DND-41 (cell line): ENCODE data around the gene SCT.

Experiments
- CTCF ChIP-seq: IDR thresholded peaks from 2 replicates; pipeline ENCODE4 v1.5.1; 2012; ENCODE audit warnings: borderline replicate concordance, low read length, moderate library complexity, mild to moderate bottlenecking; ENCODE audit not compliant: poor library complexity, severe bottlenecking; ENCODE audit errors: extremely low read depth
- EZH2 ChIP-seq: IDR thresholded peaks from 3 replicates; pipeline ENCODE4 v1.6.1; 2012; ENCODE audit warnings: borderline replicate concordance, low read depth, mild to moderate bottlenecking, moderate library complexity, low read length, inconsistent platforms; ENCODE audit not compliant: severe bottlenecking

- TF ChIP-seq CTCF (no peak), EZH2 (no peak)
Observed at GRCh38 chr11:638631-639331, 11.8 kb upstream of the SCT start.
